Measurements from ENCODE around the gene FAM20C. TPM values are rescaled to one million over a fixed set of nuclear protein-coding genes. Genes with fewer than 3 reads are reported as not detected.
A peak's percentile ranks its signal among the peaks of the same experiment; 100 is the strongest.

FAM20C gene
- 10 to 100 TPM; 20.7 to 47.7 (median 26.5) TPM for total RNA-seq
- long read RNA-seq, donor 1, transcript FAM20C-201 (10 exons, 2,751 nt), result major isoform, 151 of 163 reads
- long read RNA-seq, donor 1, partial matches to known transcripts, result 3 of 163 reads
- long read RNA-seq, donor 1, other reads (novel, unspliced or antisense), result 9 of 163 reads
- long read RNA-seq, donor 2, partial matches to known transcripts, result 1 of 2 reads
- long read RNA-seq, donor 2, other reads (novel, unspliced or antisense), result 1 of 2 reads

- TF ChIP-seq, protein P1, sequence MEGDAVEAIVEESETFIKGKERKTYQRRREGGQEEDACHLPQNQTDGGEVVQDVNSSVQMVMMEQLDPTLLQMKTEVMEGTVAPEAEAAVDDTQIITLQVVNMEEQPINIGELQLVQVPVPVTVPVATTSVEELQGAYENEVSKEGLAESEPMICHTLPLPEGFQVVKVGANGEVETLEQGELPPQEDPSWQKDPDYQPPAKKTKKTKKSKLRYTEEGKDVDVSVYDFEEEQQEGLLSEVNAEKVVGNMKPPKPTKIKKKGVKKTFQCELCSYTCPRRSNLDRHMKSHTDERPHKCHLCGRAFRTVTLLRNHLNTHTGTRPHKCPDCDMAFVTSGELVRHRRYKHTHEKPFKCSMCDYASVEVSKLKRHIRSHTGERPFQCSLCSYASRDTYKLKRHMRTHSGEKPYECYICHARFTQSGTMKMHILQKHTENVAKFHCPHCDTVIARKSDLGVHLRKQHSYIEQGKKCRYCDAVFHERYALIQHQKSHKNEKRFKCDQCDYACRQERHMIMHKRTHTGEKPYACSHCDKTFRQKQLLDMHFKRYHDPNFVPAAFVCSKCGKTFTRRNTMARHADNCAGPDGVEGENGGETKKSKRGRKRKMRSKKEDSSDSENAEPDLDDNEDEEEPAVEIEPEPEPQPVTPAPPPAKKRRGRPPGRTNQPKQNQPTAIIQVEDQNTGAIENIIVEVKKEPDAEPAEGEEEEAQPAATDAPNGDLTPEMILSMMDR (IDR thresholded peaks at IDR 0.05), result no peak
- Histone ChIP-seq H3K9me3 (no peaks in the 10 kb centered on the region), H3K36me3 (ENCODE audit: low read depth) (no peaks in the 10 kb centered on the region), H3K4me3 (peak within 1 kb of the TSS; percentile 36), H3K4me1 (ENCODE audit: low read depth) (peaks cover 19% of the 10 kb centered on the region)
- intact Hi-C loops (cut with DNase I, micrococcal nuclease), result no loop called here
- peak; percentile 81 to 87 (median 81) for DNase-seq
- ATAC-seq, result peak; percentile 84
Observed at GRCh38 chr7:191981-192649, at the start of gene FAM20C. TSS of gene FAM20C (plus strand) at chr7:192571. CDS start at chr7:193200, 629 bp downstream.

DNA sequence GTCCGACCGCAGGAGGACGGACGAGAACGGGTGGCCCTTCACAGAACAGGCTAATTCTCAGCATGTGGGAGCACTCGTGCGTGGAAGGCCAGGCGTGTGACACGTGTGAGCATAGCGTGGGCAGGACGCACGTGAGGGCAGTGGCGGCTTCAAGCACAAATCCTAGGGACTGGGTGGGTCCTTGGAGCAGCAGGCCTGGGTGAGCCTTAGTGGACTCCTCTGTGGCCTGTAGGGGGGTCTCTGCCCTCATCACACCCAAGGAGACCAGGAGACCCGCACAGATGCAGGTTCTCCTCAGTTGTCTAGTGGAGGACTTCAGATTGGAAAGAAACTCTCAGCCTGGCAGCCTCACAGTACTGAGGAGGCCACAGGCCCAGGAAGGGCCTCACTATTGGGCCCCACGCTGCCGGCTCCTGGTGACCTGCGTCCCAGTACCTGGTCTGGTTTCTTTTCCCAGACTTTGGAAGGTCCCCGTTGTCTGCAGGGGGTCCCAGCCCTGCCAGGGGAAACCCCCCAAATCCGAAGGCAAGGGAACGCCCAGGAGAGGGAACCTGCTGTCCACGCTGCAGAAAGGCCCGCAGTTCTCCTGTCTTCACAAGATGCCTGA, 49.1 kb upstream of the FAM20C start:
- Histone ChIP-seq H3K9me3 (no peaks in the 10 kb centered on the region), H3K36me3 (ENCODE audit: low read depth) (no peaks in the 10 kb centered on the region), H3K4me1 (ENCODE audit: low read depth) (peaks cover 12% of the 10 kb centered on the region), H3K4me3 (no peak overlapping the region)
- no peak for DNase-seq
- intact Hi-C loops (cut with DNase I, micrococcal nuclease), result no loop called here
- no peak for ATAC-seq
- TF ChIP-seq, protein P1 (IDR thresholded peaks at IDR 0.05), result no peak

GRCh38 chr7:143811-144453, 48.4 kb upstream of the FAM20C start:
- DNase-seq, result no peak
- H3K36me3 ChIP-seq (ENCODE audit: low read depth), result no peaks in the 10 kb centered on the region
- H3K4me1 ChIP-seq (ENCODE audit: low read depth), result peaks cover 12% of the 10 kb centered on the region
- intact Hi-C loops (cut with DNase I, micrococcal nuclease), result no loop called here
- TF ChIP-seq, protein P1 (IDR thresholded peaks at IDR 0.05), result no peak
- no peaks in the 10 kb centered on the region for H3K9me3 ChIP-seq
- H3K4me3 ChIP-seq, result no peak overlapping the region
- no peak for ATAC-seq

DNA sequence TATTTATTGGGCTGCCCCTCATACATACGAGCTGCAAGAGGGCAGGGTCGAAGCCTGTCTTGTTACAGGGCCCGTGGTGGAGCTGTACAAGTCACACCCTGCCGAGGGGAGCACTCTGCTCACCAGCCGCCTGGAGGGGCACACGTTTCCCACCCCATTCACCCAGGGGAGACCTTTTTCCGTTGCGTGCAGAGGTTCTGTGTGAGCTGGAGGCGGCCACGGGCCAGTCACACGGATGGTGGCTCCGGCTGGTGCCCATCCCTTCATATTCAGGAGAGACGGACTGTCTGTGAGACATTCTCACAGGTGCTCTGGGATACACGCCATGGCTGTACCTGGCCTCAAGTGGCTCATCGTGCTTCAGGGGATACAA, 47.9 kb upstream of the FAM20C start:
- peaks cover 12% of the 10 kb centered on the region for H3K4me1 ChIP-seq (ENCODE audit: low read depth)
- DNase-seq (no peak), ATAC-seq (no peak)
- TF ChIP-seq, protein P1 (IDR thresholded peaks at IDR 0.05), result no peak
- no peaks in the 10 kb centered on the region for H3K36me3 ChIP-seq (ENCODE audit: low read depth)
- no peak overlapping the region for H3K4me3 ChIP-seq
- intact Hi-C loops (cut with DNase I, micrococcal nuclease), result no loop called here
- no peaks in the 10 kb centered on the region for H3K9me3 ChIP-seq

GRCh38 chr7:145863-146262, 46.5 kb upstream of the FAM20C start:
- H3K36me3 ChIP-seq (ENCODE audit: low read depth), result no peaks in the 10 kb centered on the region
- intact Hi-C loops (cut with DNase I, micrococcal nuclease), result no loop called here

More at GRCh38 chr7:145863-146262, 46.5 kb upstream of the FAM20C start:
- no peaks in the 10 kb centered on the region for H3K9me3 ChIP-seq
- no peak overlapping the region for H3K4me3 ChIP-seq
- DNase-seq (no peak), ATAC-seq (no peak)
- peaks cover 18% of the 10 kb centered on the region for H3K4me1 ChIP-seq (ENCODE audit: low read depth)
- TF ChIP-seq, protein P1 (IDR thresholded peaks at IDR 0.05), result no peak
